ENCODE measurements around the gene BAZ1B. TPM values are rescaled to one million over a fixed set of nuclear protein-coding genes. Genes with fewer than 3 reads are reported as not detected.
A peak's percentile ranks its signal among the peaks of the same experiment; 100 is the strongest.

The BAZ1B gene
- total RNA-seq, 3 donors from 2014 or later: 53.7 to 57.4 (median 56.3) TPM

DNA sequence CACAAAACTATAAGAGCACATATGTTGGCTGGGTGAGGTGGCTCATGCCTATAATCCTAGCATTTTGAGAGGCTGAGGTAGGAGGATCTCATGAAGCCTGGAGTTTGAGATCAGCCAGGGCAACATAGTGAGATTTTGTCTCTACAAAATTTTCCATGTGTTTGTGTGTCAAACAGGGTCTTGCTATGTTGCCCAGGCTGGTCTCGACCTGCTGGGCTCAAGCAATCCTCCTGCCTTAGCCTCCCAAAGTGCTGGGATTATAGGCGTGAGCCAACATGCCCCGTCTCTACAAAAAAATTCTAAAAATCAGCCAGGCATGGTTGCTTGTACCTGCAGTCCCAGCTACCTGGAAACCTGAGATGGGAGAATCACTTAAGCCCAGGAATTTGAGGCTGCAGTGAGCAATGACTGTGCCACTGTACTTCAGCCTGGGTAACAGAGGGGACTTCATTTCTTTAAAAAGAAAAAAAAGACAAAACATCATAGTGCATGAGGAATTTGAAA lies 60.3 kb downstream of the BAZ1B start:
- no peaks in the 10 kb centered on the region for H3K27me3 ChIP-seq
- H3K9me3 ChIP-seq: no peaks in the 10 kb centered on the region
- H3K4me1 ChIP-seq: no peaks in the 10 kb centered on the region
- no peak overlapping the region for H3K4me3 ChIP-seq
- peaks cover 8% of the 10 kb centered on the region for H3K36me3 ChIP-seq
- intact Hi-C loops (cut with DNase I; ENCODE audit: low total_unique reads): loop anchor here (1.0 kb wide), 1 partner anchor 8 kb away; no protein-coding TSS in a partner anchor
- H3K27ac ChIP-seq: no peak overlapping the region
- no peak for DNase-seq (ENCODE audit: low spot score in 2 of 2)
- TF ChIP-seq POLR2AphosphoS5 (IDR thresholded peaks at IDR 0.05) (no peak), POLR2A (IDR thresholded peaks at IDR 0.05) (no peak)
- TF ChIP-seq, protein P1, sequence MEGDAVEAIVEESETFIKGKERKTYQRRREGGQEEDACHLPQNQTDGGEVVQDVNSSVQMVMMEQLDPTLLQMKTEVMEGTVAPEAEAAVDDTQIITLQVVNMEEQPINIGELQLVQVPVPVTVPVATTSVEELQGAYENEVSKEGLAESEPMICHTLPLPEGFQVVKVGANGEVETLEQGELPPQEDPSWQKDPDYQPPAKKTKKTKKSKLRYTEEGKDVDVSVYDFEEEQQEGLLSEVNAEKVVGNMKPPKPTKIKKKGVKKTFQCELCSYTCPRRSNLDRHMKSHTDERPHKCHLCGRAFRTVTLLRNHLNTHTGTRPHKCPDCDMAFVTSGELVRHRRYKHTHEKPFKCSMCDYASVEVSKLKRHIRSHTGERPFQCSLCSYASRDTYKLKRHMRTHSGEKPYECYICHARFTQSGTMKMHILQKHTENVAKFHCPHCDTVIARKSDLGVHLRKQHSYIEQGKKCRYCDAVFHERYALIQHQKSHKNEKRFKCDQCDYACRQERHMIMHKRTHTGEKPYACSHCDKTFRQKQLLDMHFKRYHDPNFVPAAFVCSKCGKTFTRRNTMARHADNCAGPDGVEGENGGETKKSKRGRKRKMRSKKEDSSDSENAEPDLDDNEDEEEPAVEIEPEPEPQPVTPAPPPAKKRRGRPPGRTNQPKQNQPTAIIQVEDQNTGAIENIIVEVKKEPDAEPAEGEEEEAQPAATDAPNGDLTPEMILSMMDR (IDR thresholded peaks at IDR 0.05): no peak

DNA sequence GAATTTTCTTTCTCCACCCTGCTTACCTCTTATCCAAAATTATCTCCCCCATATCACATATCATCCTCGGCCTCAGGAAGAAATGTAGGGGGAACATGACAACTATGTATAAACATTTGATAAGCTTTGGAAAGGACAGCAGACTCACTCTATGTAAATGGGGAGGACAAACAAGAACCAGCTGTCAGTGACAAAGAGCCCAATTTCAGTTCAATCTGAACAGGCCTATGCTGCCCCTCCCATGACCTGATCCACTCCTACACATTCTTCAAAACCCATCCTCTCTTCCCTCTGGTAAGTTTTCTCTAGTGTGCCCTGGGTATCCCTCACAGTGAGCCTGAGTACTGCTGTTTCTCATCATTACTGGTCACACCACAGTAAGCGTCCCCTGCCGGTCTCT lies 67.7 kb downstream of the BAZ1B start:
- Histone ChIP-seq H3K4me1 (no peaks in the 10 kb centered on the region), H3K27me3 (no peaks in the 10 kb centered on the region), H3K9me3 (no peaks in the 10 kb centered on the region), H3K4me3 (no peak overlapping the region), H3K36me3 (peaks cover 5% of the 10 kb centered on the region), H3K27ac (no peak overlapping the region)
- intact Hi-C loops (cut with DNase I; ENCODE audit: low total_unique reads): loop anchor here (1.0 kb wide), 1 partner anchor 8 kb away; no protein-coding TSS in a partner anchor
- TF ChIP-seq, protein P1 (IDR thresholded peaks at IDR 0.05): no peak
- TF ChIP-seq POLR2A (IDR thresholded peaks at IDR 0.05) (no peak), POLR2AphosphoS5 (IDR thresholded peaks at IDR 0.05) (no peak)
- DNase-seq (ENCODE audit: low spot score in 2 of 2): no peak

DNA sequence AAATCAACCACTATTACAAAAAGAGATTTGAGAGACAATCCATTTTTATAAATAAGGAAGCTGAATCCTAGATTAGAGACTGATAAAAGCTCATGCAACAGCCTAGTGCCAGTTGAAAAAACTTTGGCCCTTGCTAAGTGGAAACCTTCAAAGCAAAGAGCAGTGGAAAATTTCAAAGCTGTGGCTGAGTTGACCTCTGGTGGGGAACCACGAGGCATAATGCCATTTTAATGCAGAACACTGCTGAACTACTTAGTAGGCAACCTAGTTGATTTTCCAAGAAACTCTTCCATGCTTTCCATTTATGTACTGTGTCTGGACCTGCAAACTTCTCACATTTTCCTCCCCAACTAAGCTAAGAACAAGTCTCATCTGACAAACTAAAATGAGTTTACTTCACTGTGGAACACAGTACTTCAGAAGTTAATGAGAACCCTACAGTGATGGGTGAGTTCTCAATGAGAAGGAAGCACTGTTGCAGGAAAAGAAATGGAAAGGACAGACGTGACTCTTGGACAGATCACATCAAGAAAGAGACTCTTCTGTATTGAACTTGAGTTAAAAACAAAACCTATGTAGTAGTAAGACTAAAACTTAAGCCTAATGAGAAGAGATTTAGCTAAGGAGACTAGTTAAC lies 69.0 kb downstream of the BAZ1B start:
- TF ChIP-seq POLR2AphosphoS5 (IDR thresholded peaks at IDR 0.05): no peak
- no peak for TF ChIP-seq POLR2A (IDR thresholded peaks at IDR 0.05)
- TF ChIP-seq, protein P1 (IDR thresholded peaks at IDR 0.05): no peak
- H3K4me1 ChIP-seq: no peaks in the 10 kb centered on the region
- no peak overlapping the region for H3K4me3 ChIP-seq
- no peaks in the 10 kb centered on the region for H3K27me3 ChIP-seq
- no peak overlapping the region for H3K27ac ChIP-seq
- H3K9me3 ChIP-seq: no peaks in the 10 kb centered on the region
- peaks cover 5% of the 10 kb centered on the region for H3K36me3 ChIP-seq
- intact Hi-C loops (cut with DNase I; ENCODE audit: low total_unique reads): no loop called here
- no peak for DNase-seq (ENCODE audit: low spot score in 2 of 2)

DNA sequence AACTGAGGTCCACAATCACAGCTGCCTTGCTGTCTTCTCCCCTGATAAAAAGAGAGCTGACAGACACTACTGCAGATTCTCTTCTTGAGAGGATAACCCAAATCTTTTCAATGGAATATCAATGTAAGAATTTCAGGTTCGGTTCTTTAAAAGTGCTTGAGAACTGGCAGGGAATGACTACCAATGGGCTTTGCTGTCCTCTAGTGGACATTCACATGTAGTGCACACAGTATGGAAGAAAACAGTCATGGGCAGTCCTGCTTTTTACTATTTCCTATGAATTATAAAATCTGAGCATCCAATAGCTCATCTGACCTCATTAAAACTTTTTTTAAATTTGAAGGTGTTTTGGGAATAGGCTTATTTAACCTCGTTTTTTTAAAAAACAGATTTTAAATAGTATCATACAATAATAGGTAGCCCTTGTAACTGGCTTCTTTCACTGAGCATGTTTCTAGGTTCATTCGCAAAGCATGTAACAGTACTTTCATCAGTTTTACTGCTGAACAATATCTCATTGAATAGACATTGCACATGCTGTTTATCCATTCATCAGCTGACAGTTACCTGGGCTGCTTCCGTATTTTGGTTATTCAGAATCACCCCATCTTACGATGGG lies 70.2 kb downstream of the BAZ1B start:
- no peak overlapping the region for H3K27ac ChIP-seq
- DNase-seq (ENCODE audit: low spot score in 2 of 2): no peak
- no peaks in the 10 kb centered on the region for H3K9me3 ChIP-seq
- no peaks in the 10 kb centered on the region for H3K4me1 ChIP-seq
- intact Hi-C loops (cut with DNase I; ENCODE audit: low total_unique reads): no loop called here
- TF ChIP-seq POLR2AphosphoS5 (IDR thresholded peaks at IDR 0.05) (no peak), POLR2A (IDR thresholded peaks at IDR 0.05) (no peak)
- TF ChIP-seq, protein P1 (IDR thresholded peaks at IDR 0.05): peak; percentile 96 to 99 (median 98)
- no peak overlapping the region for H3K4me3 ChIP-seq
- H3K27me3 ChIP-seq: no peaks in the 10 kb centered on the region
- peaks cover 5% of the 10 kb centered on the region for H3K36me3 ChIP-seq

DNA sequence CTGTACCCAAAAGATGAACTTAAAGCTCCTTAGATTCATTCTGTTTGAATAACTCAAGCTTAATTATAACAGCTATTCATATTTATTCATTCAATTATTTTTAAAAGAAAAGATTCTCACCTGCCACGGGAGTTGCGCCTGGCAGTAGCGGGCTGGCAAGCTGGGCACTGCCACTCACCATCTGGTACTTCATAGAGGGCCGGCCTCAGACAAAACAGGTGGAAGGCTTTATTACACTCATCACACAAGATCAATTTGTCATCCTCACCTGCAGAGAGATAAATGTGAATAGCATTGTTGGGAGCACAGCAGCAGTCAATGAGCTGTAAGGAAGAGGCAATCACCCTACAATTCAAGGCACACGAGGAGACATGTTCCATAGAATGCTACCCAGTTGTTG lies 72.7 kb downstream of the BAZ1B start:
- H3K27ac ChIP-seq: no peak overlapping the region
- no peaks in the 10 kb centered on the region for H3K27me3 ChIP-seq
- TF ChIP-seq, protein P1 (IDR thresholded peaks at IDR 0.05): no peak
- no peak for TF ChIP-seq POLR2AphosphoS5 (IDR thresholded peaks at IDR 0.05)
- TF ChIP-seq POLR2A (IDR thresholded peaks at IDR 0.05): no peak
- H3K4me1 ChIP-seq: no peaks in the 10 kb centered on the region
- DNase-seq (ENCODE audit: low spot score in 2 of 2): no peak
- no peak overlapping the region for H3K4me3 ChIP-seq
- H3K36me3 ChIP-seq: no peaks in the 10 kb centered on the region
- intact Hi-C loops (cut with DNase I; ENCODE audit: low total_unique reads): no loop called here
- H3K9me3 ChIP-seq: no peaks in the 10 kb centered on the region

Data from breast epithelium (tissue), 4 donors.